Lung (tissue), 12 donors: ENCODE data around the gene GRK4. TPM values are rescaled to one million over a fixed set of nuclear protein-coding genes. Genes with fewer than 3 reads are reported as not detected.

Source experiments
- ATAC-seq: fragments of 200-7000 bp; cut with Tn5 transposase; one replicate; pipeline ENCODE4 v1.9.1; 2020; ENCODE audit warnings: moderate number of reproducible peaks; ENCODE audit not compliant: insufficient read depth, low FRiP score
- DNase-seq, 3 donors: peaks; one replicate each; pipeline ENCODE4 v3.0.0-alpha.2; 2013 to 2017
- H3K27ac ChIP-seq, 2 donors: one replicate each; pipeline ENCODE4 v1.5.1; 2013; ENCODE audit warnings: mild to moderate bottlenecking in 2 of 2, moderate library complexity in 2 of 2, control low read depth in 1 of 2, inconsistent platforms in 1 of 2, low read depth in 1 of 2, low read length in 1 of 2
- H3K27me3 ChIP-seq, 3 donors: one replicate each; pipeline ENCODE4 v1.5.1; 2013; ENCODE audit warnings: low read length in 2 of 3; ENCODE audit not compliant: control insufficient read depth in 3 of 3, insufficient read depth in 3 of 3
- H3K36me3 ChIP-seq, 4 donors: one replicate each; pipeline ENCODE4 v1.5.1; 2013; ENCODE audit warnings: low read length in 4 of 4, mild to moderate bottlenecking in 1 of 4, moderate library complexity in 1 of 4; ENCODE audit not compliant: control insufficient read depth in 4 of 4, insufficient read depth in 4 of 4
- H3K4me1 ChIP-seq, 5 donors: one replicate each; pipeline ENCODE4 v1.5.1; 2013; ENCODE audit warnings: low read length in 5 of 5, mild to moderate bottlenecking in 2 of 5, moderate library complexity in 1 of 5; ENCODE audit not compliant: control insufficient read depth in 5 of 5, insufficient read depth in 5 of 5
- H3K4me3 ChIP-seq: one replicate; pipeline ENCODE4 v1.5.1; 2013; ENCODE audit warnings: mild to moderate bottlenecking, control low read depth, moderate library complexity
- H3K9ac ChIP-seq, 2 donors: one replicate each; pipeline ENCODE4 v1.5.1; 2013; ENCODE audit warnings: low read length in 2 of 2, control low read depth in 1 of 2; ENCODE audit not compliant: insufficient read depth in 1 of 2
- H3K9me3 ChIP-seq, 4 donors: one replicate each; pipeline ENCODE4 v1.5.1; 2013; ENCODE audit warnings: low read length in 3 of 4, mild to moderate bottlenecking in 1 of 4, moderate library complexity in 1 of 4; ENCODE audit not compliant: control insufficient read depth in 4 of 4, insufficient read depth in 3 of 4
- WGBS, 2 donors: extraction: QIAGEN DNeasy Blood & Tissue Kit; methylation state at CpG; one replicate each; pipeline ENCODE4 v1.1.7; 2013; 5-methylcytosine and 5-hydroxymethylcytosine counted together
- polyA plus RNA-seq, 2 donors: library from polyadenylated mRNA; stranded (reverse); fragments of 200-250 nt; gene quantifications; one replicate each; pipeline ENCODE4 v1.2.1, GENCODE V29; 2013
- total RNA-seq, 2 donors: library from RNA; depleted of rRNA in 1 of 2; stranded (reverse); fragments of >200 nt in 1 of 2; gene quantifications; one replicate each; pipeline ENCODE4 v1.2.1, GENCODE V29; 2014 to 2021
- TF ChIP-seq, protein P1 (sequence below): IDR thresholded peaks from 2 replicates; pipeline ENCODE4 v1.5.1; 2012; ENCODE audit warnings: mild to moderate bottlenecking; ENCODE audit errors: control extremely low read depth, extremely low read depth
- donor health status: control.
- donor health status: control.
- donor health status: Bipolar disorder and iron deficiency.
- donor health status: healthy.
- donor health status: DM: yes; HTN: yes; CAD: no.

The GRK4 gene
- total and polyA plus RNA-seq, 4 donors: 1.8 to 6.7 (median 3.2) TPM

GRCh38 chr4:3016961-3017360 lies 53.6 kb downstream of the GRK4 start:
- H3K4me3 ChIP-seq: no peak overlapping the region
- no peaks in the 10 kb centered on the region for H3K27me3 ChIP-seq
- H3K9me3 ChIP-seq: no peaks in the 10 kb centered on the region
- DNase-seq (no peak), ATAC-seq (no peak)
- no peak overlapping the region for H3K27ac ChIP-seq
- TF ChIP-seq, protein P1, sequence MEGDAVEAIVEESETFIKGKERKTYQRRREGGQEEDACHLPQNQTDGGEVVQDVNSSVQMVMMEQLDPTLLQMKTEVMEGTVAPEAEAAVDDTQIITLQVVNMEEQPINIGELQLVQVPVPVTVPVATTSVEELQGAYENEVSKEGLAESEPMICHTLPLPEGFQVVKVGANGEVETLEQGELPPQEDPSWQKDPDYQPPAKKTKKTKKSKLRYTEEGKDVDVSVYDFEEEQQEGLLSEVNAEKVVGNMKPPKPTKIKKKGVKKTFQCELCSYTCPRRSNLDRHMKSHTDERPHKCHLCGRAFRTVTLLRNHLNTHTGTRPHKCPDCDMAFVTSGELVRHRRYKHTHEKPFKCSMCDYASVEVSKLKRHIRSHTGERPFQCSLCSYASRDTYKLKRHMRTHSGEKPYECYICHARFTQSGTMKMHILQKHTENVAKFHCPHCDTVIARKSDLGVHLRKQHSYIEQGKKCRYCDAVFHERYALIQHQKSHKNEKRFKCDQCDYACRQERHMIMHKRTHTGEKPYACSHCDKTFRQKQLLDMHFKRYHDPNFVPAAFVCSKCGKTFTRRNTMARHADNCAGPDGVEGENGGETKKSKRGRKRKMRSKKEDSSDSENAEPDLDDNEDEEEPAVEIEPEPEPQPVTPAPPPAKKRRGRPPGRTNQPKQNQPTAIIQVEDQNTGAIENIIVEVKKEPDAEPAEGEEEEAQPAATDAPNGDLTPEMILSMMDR: no peak
- H3K36me3 ChIP-seq: no peaks in the 10 kb centered on the region
- WGBS, 2 donors: 82 to 94% methylated on average over 4 of the region's 4 CpGs
- no peak overlapping the region for H3K9ac ChIP-seq
- peaks cover 0 to 3% (median 0%) of the 10 kb centered on the region in 5 donors for H3K4me1 ChIP-seq

- Histone ChIP-seq H3K27ac (no peak overlapping the region), H3K27me3 (no peaks in the 10 kb centered on the region), H3K9me3 (no peaks in the 10 kb centered on the region), H3K9ac (no peak overlapping the region), H3K4me3 (no peak overlapping the region), H3K36me3 (no peaks in the 10 kb centered on the region), H3K4me1 (no peaks in the 10 kb centered on the region)
- no peak for ATAC-seq
- TF ChIP-seq, protein P1: no peak
- WGBS, 2 donors: 56 to 70% methylated on average over 4 of the region's 4 CpGs
- DNase-seq: no peak
Observed at GRCh38 chr4:3017504-3017903, 54.1 kb downstream of the GRK4 start.

DNA sequence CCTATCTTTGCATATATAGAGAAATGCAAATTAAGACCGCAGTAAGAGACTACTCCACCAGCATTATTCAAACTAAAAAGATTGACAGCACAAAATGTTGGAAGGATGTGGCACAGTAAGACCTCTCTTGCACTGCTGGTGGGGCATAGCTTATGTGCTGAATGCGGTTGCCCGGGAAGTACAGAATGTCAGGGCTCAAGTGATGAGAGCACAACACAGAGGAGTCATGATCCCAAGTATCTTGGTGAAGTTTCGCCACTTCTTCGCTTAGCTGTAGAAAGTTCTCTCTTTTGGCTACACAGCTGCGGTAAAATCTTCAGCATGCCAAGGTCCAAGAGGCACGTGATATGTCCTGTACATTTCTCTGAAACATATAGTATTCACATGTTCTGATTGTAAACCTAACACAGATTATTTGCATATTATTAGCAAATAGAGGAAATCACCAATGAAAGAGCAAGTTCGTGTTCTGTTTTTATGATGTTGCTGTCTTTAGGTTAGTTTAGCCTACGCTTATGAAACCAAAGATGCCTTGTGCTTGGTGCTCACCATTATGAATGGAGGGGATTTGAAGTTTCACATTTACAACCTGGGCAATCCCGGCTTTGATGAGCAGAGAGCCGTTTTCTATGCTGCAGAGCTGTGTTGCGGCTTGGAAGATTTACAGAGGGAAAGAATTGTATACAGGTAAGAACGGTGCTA lies 55.9 kb downstream of the GRK4 start:
- 92 to 93% methylated on average over 13 of the region's 13 CpGs for WGBS, 2 donors
- Histone ChIP-seq H3K9me3 (peaks cover 0 to 5% (median 2%) of the 10 kb centered on the region in 4 donors), H3K27ac (no peak overlapping the region), H3K27me3 (no peaks in the 10 kb centered on the region), H3K9ac (no peak overlapping the region), H3K4me1 (no peaks in the 10 kb centered on the region), H3K36me3 (peaks cover 0 to 6% (median 1%) of the 10 kb centered on the region in 4 donors), H3K4me3 (no peak overlapping the region)
- TF ChIP-seq, protein P1: no peak
- DNase-seq (no peak), ATAC-seq (no peak)

DNA sequence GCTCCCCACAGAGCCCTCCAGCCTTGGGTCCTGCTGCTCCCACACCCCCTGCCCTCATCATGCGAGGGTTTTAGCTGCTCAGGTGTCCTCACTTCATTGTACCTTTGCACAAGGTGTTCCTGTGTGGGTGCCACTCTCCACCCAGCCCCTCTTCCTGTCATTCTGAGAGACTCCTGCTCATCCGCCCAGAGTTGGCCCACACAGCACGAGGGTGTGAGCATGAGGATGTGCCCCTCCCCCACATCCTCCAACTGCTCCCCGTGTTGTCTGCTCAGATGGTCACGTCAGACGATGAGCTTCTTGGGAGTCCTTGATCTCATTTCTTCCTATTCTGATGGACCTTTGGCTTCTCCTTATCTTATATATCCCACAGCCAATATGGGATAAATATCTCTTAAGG lies 57.8 kb downstream of the GRK4 start:
- H3K4me1 ChIP-seq: no peaks in the 10 kb centered on the region
- no peaks in the 10 kb centered on the region for H3K27me3 ChIP-seq
- peaks cover 0 to 5% (median 2%) of the 10 kb centered on the region in 4 donors for H3K9me3 ChIP-seq
- no peak overlapping the region for H3K9ac ChIP-seq
- ATAC-seq: no peak
- H3K27ac ChIP-seq: no peak overlapping the region
- TF ChIP-seq, protein P1: no peak
- H3K36me3 ChIP-seq: peaks cover 0 to 6% (median 1%) of the 10 kb centered on the region in 4 donors
- WGBS, 2 donors: 72 to 91% methylated on average over 6 of the region's 6 CpGs
- no peak for DNase-seq
- H3K4me3 ChIP-seq: no peak overlapping the region
